AG04449 (cell line): ENCODE data around the gene DCAF6.
"Not testable (repeated sequence)": the region's sequence is repeated elsewhere in the genome, so short reads cannot be mapped to it uniquely, and the experiment has no call there.

Experiments
- CTCF ChIA-PET: fragments of 350-600 bp; formaldehyde crosslinking; extraction: SDS; loops from one replicate; lab custom pipeline; 2021; ENCODE audit warnings: antibody characterized with exemption; lab: Yijun Ruan, JAX
- POLR2A ChIA-PET: fragments of 400-600, 350-600 bp; formaldehyde crosslinking; extraction: SDS; loops from one replicate; lab custom pipeline; 2020; ENCODE audit warnings: antibody characterized with exemption, inconsistent platforms; lab: Yijun Ruan, JAX
- DNase-seq: peaks from one replicate; pipeline ENCODE4 v3.0.0-alpha.2; 2010; ENCODE audit warnings: low read depth, low spot score
- H3K4me3 ChIP-seq: 2 replicates; pipeline ENCODE4 v1.5.1; 2011; ENCODE audit warnings: low read depth, mild to moderate bottlenecking, control low read depth, low read length
- CTCF ChIP-seq: IDR thresholded peaks from one replicate; pipeline ENCODE4 v1.5.1; 2011; ENCODE audit warnings: mild to moderate bottlenecking, moderate library complexity, low read length, control low read depth, inconsistent platforms; ENCODE audit not compliant: insufficient read depth; ENCODE audit errors: missing control alignments

The DCAF6 gene, protein sequence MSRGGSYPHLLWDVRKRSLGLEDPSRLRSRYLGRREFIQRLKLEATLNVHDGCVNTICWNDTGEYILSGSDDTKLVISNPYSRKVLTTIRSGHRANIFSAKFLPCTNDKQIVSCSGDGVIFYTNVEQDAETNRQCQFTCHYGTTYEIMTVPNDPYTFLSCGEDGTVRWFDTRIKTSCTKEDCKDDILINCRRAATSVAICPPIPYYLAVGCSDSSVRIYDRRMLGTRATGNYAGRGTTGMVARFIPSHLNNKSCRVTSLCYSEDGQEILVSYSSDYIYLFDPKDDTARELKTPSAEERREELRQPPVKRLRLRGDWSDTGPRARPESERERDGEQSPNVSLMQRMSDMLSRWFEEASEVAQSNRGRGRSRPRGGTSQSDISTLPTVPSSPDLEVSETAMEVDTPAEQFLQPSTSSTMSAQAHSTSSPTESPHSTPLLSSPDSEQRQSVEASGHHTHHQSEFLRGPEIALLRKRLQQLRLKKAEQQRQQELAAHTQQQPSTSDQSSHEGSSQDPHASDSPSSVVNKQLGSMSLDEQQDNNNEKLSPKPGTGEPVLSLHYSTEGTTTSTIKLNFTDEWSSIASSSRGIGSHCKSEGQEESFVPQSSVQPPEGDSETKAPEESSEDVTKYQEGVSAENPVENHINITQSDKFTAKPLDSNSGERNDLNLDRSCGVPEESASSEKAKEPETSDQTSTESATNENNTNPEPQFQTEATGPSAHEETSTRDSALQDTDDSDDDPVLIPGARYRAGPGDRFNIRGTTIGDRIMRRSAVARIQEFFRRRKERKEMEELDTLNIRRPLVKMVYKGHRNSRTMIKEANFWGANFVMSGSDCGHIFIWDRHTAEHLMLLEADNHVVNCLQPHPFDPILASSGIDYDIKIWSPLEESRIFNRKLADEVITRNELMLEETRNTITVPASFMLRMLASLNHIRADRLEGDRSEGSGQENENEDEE

DNA sequence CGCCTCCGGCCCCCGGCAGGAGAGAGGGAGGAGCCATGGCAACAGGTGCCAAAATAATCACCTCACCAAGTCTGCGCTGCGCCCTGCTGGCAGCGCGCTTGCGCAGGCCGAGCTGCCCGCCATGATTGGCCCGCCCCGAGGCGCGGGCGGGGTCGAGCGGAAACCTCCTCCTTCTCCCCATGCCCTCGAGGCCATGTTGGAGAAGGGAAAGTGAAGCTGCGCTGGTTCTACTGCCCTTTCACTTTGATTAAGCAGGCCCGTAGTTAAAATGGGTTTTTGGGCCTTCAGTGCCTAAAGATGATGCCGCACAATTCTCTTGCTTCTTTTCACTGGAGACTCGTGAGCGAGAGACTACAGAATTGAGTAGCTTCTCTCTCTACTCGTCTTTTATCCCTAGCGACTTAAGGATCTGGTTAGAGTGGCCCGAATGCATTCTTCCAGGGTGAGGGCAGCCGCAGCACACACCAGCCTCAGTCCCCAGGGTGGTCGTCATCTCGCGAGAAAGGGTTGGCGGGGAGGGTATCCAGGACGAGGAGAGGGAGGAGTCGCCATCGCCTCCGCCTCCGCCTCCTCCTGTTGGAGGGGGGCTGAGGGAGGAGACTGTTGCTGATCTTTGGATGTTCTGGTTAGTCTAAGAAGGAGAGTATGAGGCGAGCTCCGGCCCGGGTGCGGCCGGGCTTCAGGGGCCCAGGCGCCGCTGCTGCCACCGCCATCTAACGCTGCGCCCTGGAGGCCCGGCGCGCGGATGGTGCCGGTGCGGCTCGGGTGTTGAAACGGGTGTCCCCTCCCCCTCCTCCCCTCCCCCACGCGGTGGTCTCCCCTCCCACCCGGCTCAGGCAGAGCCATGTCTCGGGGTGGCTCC lies at the start of gene DCAF6:
Gene DCAF6 (plus strand): TSS at position 616 of the 862 bp plus-strand sequence. CDS start 229 bp downstream, at position 845.
- POLR2A ChIA-PET, result interaction anchor here (0.9 to 1.9 kb wide), 7 partner anchors 30 to 146 kb away, joined by 3 to 5 read pairs (median 4); no protein-coding TSS in a partner anchor
- CTCF ChIA-PET, result interaction anchor here (0.6 to 2.3 kb wide), 8 partner anchors 12 to 220 kb away, joined by 3 to 14 read pairs (median 5); no protein-coding TSS in a partner anchor
- no peak for TF ChIP-seq CTCF
- peak; percentile 91 for DNase-seq
- peak within 1 kb of the TSS; percentile 87 for H3K4me3 ChIP-seq

DNA sequence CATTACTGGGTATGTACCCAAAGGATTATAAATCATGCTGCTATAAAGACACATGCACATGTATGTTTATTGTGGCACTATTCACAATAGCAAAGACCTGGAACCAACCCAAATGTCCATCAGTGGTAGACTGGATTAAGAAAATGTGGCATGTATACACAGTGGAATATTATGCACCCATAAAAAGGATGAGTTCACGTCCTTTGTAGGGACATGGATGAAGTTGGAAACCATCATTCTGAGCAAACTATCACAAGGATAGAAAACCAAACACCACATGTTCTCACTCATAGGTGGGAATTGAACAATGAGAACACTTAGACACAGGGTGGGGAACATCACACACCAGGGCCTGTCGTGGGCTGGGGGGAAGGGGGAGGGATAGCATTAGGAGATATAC lies 49.3 kb upstream of the DCAF6 start:
- H3K4me3 ChIP-seq, CTCF ChIA-PET, POLR2A ChIA-PET: not testable (repeated sequence)

DNA sequence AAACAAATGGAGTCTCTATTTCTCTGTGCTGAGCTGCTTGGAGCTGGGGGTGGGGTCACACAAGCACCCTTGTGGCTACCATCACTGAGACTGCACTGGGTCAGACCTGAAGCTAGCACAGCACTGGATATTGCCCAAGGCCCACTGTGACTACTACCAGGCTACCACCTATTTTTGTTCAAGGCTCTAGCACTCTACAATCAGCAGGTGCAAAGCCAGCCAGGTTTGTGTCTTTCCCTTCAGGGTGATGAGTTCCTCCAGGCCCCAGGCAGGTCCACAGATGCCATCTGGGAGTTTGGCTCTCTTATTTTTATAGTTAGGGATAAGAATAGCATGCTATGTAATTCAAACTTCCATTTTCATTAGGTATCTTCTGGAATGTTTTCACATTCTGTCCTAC lies 46.1 kb upstream of the DCAF6 start:
- no peak for DNase-seq
- no peak overlapping the region for H3K4me3 ChIP-seq
- TF ChIP-seq CTCF, result no peak
- POLR2A ChIA-PET, result no interaction called here
- CTCF ChIA-PET, result no interaction called here

More for the DNA sequence above, 49.3 kb upstream of the DCAF6 start:
- not testable (repeated sequence) for DNase-seq

DNA sequence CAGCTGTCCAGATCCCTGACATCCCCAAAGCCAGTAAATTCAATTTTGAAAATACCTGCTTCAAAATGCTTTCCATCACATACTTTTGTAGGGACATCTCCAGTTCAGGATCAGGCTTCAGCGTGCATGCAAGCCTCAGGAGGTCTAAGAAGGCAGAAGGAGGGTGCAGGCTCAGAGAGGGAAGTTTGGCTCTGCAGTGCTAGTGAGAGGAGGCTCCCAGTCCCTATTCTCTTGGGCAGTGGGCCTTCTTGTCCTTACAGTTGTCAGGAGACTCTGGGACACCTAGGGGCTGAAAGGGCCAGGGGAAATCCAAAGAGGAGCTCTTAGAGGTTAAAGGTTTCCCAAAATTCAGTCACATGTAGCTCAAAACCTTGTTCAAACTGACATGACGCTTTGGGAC lies 42.7 kb upstream of the DCAF6 start:
- no peak for TF ChIP-seq CTCF
- no peak overlapping the region for H3K4me3 ChIP-seq
- ChIA-PET CTCF (no interaction called here), POLR2A (no interaction called here)
- no peak for DNase-seq

DNA sequence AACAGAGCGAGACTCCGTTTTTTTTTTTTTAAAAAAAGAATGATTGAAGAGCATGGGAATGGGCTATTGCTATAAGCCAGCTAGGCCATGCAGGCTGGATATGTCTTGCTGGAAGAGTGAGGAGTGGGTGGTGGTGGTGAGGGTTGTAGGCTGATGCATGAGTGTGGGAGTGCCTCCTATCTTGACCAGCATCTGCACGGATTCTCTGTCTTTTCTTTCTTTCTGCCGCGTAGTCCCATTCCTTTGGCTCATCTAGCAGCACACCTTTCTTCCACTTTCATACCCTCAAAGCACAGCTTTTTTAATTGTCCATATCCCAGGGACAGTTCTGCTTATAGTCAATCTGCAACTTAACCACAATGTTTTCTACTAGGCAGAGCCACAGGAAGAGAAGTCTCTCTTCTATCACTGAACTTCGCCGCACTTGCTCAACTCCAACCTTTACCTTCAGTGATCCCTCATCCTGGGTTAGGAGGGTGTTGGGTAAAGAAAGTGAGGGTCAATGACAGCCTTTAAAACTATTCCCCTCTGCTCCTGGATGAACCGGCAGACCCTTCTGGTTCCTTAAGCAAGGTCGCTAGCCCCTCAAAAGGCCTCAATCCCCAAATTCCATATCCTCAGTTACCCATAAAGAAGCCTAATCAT lies 37.8 kb upstream of the DCAF6 start:
- no peak for DNase-seq
- ChIA-PET CTCF (no interaction called here), POLR2A (no interaction called here)
- no peak for TF ChIP-seq CTCF
- H3K4me3 ChIP-seq, result no peak overlapping the region

DNA sequence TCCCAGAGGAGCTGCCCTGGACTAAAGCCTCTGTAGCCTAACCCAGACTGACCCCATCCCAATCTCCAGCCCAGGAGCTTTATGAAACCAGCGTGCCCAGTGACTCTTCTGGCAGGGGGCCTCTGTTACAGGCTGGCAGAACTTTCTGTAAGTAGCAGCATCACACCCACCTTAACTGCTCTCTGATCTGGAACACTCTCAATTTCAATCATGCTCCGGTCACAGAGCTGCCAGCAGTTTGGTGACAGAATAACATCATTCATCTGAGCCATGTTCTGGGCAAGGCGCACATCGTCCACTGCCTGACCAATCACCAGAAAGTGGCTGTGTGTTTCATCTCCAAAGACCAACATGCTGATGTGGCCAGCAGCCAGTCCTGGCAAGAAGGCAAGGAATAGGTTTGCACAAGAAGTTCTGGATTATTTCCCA lies 37.2 kb upstream of the DCAF6 start:
- no peak for DNase-seq

More for the DNA sequence above, 37.2 kb upstream of the DCAF6 start:
- CTCF ChIA-PET, result no interaction called here
- no peak overlapping the region for H3K4me3 ChIP-seq
- no peak for TF ChIP-seq CTCF
- POLR2A ChIA-PET, result no interaction called here
